SK-N-SH treated with all-trans-retinoic acid at 6 μM for 48 hours (cell line): ENCODE results near the gene CASTOR1.

Experiments
- ZC3H10 ChIP-seq: fragments of 250-450 bp; sonication (Bioruptor Pico); IDR thresholded peaks from 2 replicates; pipeline ENCODE4 v1.5.1; 2021; ENCODE audit warnings: mild to moderate bottlenecking, moderate library complexity
- ZNF70 ChIP-seq: fragments of 450-650 bp; formaldehyde crosslinking; IDR thresholded peaks from 2 replicates; pipeline ENCODE4 v1.5.0; 2020; ENCODE audit warnings: mild to moderate bottlenecking, moderate library complexity

DNA sequence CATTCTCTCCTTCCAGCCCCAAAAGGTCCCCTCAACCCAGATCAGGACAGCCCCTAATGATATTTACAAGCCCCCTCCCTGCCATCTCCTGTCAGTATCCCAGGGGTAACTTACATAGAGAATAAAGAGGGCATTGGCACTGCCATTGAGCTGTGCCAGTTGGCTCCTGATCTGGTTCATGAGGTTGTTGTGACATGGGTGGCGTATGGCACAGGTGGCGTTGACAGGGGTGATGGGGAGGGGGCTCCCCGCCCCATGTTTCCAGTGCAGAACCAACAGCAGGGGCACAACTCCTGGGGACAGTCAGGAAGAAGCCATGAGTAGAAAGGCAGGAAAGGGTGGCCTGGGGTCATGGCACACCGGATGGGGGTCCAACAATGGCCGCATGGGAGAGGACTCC is 44.7 kb downstream of the CASTOR1 start:
- no peak for TF ChIP-seq ZNF70 (CRISPR knock-in tag)
- no peak for TF ChIP-seq ZC3H10 (CRISPR knock-in tag)
